GM21447 (cell line): ENCODE results near the gene LRIF1.
"Not testable (repeated sequence)": the region's sequence is repeated elsewhere in the genome, so short reads cannot be mapped to it uniquely, and the experiment has no call there.

Source experiments
- ATAC-seq: cut with Tn5 transposase; IDR thresholded peaks from one replicate; pipeline ENCODE4 v1.9.1; 2021; ENCODE audit not compliant: unreplicated experiment

Gene LRIF1

GRCh38 chr1:110952031-110952430 lies 11.7 kb downstream of the LRIF1 start:
- no peak for ATAC-seq

GRCh38 chr1:110951161-110951560 lies 12.6 kb downstream of the LRIF1 start:
- ATAC-seq, result no peak

- ATAC-seq, result no peak
Observed at GRCh38 chr1:110948038-110948810, 15.5 kb downstream of the LRIF1 start.

GRCh38 chr1:110945626-110946025 lies 18.1 kb downstream of the LRIF1 start:
- no peak for ATAC-seq

GRCh38 chr1:110944806-110945205 lies 18.9 kb downstream of the LRIF1 start:
- no peak for ATAC-seq

GRCh38 chr1:110936567-110936966 lies 27.2 kb downstream of the LRIF1 start:
- no peak for ATAC-seq

GRCh38 chr1:110931097-110931496 lies 32.6 kb downstream of the LRIF1 start:
- ATAC-seq, result not testable (repeated sequence)

- ATAC-seq, result no peak
Observed at GRCh38 chr1:110928904-110929303, 34.8 kb downstream of the LRIF1 start.

GRCh38 chr1:110928191-110928590 lies 35.5 kb downstream of the LRIF1 start:
- ATAC-seq, result no peak

- no peak for ATAC-seq
Observed at GRCh38 chr1:110927484-110928075, 36.1 kb downstream of the LRIF1 start.

- ATAC-seq, result no peak
Observed at GRCh38 chr1:110921953-110922352, 41.8 kb downstream of the LRIF1 start.

- ATAC-seq, result no peak
Observed at GRCh38 chr1:110918016-110918415, 45.7 kb downstream of the LRIF1 start.

- no peak for ATAC-seq
Observed at GRCh38 chr1:110916669-110917306, 46.9 kb downstream of the LRIF1 start.

GRCh38 chr1:110916274-110916668 lies 47.5 kb downstream of the LRIF1 start:
- no peak for ATAC-seq

GRCh38 chr1:110915804-110916203 lies 47.9 kb downstream of the LRIF1 start:
- no peak for ATAC-seq

GRCh38 chr1:110914676-110915075 lies 49.0 kb downstream of the LRIF1 start:
- no peak for ATAC-seq

GRCh38 chr1:110912784-110913183 lies 50.9 kb downstream of the LRIF1 start:
- no peak for ATAC-seq

- ATAC-seq, result no peak
Observed at GRCh38 chr1:110903853-110904500, 59.7 kb downstream of the LRIF1 start.

GRCh38 chr1:110902820-110903463 lies 60.8 kb downstream of the LRIF1 start:
- ATAC-seq, result no peak

- no peak for ATAC-seq
Observed at GRCh38 chr1:110899458-110899843, 64.3 kb downstream of the LRIF1 start.

GRCh38 chr1:110898734-110899457 lies 64.8 kb downstream of the LRIF1 start:
- no peak for ATAC-seq
